OCI-LY7 (cell line): Measurements from ENCODE around the gene TACO1.

Experiments used
- EZH2phosphoT487 ChIP-seq: fragments of 200-600 bp; sonication (generic); IDR thresholded peaks from 2 replicates; pipeline ENCODE4 v1.6.1; 2018; ENCODE audit warnings: low read depth, borderline replicate concordance, mild to moderate bottlenecking, mixed run types, antibody characterized with exemption, low read length, moderate library complexity, mixed read lengths
- TF ChIP-seq, protein P1 (sequence below): fragments of 200-600 bp; sonication (generic); conservative IDR thresholded peaks from 2 replicates; pipeline ENCODE4 v1.5.1; 2014; ENCODE audit warnings: mild to moderate bottlenecking, antibody characterized with exemption, low read length, moderate library complexity, mixed read lengths

GRCh38 chr17:63555500-63556156 lies 45.1 kb upstream of the TACO1 start:
- TF ChIP-seq, protein P1, sequence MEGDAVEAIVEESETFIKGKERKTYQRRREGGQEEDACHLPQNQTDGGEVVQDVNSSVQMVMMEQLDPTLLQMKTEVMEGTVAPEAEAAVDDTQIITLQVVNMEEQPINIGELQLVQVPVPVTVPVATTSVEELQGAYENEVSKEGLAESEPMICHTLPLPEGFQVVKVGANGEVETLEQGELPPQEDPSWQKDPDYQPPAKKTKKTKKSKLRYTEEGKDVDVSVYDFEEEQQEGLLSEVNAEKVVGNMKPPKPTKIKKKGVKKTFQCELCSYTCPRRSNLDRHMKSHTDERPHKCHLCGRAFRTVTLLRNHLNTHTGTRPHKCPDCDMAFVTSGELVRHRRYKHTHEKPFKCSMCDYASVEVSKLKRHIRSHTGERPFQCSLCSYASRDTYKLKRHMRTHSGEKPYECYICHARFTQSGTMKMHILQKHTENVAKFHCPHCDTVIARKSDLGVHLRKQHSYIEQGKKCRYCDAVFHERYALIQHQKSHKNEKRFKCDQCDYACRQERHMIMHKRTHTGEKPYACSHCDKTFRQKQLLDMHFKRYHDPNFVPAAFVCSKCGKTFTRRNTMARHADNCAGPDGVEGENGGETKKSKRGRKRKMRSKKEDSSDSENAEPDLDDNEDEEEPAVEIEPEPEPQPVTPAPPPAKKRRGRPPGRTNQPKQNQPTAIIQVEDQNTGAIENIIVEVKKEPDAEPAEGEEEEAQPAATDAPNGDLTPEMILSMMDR = no peak
- TF ChIP-seq EZH2phosphoT487 = no peak
